Measurements from ENCODE around the gene AKAP8L.

AKAP8L gene

DNA sequence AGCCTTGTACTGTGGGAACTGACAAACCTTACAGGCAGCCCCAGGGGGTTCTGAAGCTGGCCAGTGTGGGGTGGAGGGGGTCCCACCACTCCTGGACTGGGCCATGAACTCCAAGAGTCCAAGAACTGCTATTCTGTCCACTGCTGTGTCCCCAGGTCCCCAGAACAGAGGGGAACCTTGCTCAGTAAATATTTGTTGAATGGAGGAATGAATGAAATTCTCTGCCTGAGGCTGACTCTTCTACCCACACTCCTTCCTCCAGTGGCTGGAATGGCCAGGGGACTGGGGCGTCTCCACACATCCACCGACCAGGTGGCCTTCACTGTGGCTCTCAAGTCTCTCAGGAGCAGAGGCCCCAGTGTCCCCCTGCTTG lies 19.3 kb upstream of the AKAP8L start:
- TF ChIP-seq, protein P1, sequence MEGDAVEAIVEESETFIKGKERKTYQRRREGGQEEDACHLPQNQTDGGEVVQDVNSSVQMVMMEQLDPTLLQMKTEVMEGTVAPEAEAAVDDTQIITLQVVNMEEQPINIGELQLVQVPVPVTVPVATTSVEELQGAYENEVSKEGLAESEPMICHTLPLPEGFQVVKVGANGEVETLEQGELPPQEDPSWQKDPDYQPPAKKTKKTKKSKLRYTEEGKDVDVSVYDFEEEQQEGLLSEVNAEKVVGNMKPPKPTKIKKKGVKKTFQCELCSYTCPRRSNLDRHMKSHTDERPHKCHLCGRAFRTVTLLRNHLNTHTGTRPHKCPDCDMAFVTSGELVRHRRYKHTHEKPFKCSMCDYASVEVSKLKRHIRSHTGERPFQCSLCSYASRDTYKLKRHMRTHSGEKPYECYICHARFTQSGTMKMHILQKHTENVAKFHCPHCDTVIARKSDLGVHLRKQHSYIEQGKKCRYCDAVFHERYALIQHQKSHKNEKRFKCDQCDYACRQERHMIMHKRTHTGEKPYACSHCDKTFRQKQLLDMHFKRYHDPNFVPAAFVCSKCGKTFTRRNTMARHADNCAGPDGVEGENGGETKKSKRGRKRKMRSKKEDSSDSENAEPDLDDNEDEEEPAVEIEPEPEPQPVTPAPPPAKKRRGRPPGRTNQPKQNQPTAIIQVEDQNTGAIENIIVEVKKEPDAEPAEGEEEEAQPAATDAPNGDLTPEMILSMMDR (conservative IDR thresholded peaks at IDR 0.05; ENCODE audit: control insufficient read depth, insufficient read depth, low read depth, low read length), result no peak
- H3K4me3 ChIP-seq (ENCODE audit: control insufficient read depth, low read depth, low read length), result no peak overlapping the region
- no peak for DNase-seq (ENCODE audit: low read depth)

DNA sequence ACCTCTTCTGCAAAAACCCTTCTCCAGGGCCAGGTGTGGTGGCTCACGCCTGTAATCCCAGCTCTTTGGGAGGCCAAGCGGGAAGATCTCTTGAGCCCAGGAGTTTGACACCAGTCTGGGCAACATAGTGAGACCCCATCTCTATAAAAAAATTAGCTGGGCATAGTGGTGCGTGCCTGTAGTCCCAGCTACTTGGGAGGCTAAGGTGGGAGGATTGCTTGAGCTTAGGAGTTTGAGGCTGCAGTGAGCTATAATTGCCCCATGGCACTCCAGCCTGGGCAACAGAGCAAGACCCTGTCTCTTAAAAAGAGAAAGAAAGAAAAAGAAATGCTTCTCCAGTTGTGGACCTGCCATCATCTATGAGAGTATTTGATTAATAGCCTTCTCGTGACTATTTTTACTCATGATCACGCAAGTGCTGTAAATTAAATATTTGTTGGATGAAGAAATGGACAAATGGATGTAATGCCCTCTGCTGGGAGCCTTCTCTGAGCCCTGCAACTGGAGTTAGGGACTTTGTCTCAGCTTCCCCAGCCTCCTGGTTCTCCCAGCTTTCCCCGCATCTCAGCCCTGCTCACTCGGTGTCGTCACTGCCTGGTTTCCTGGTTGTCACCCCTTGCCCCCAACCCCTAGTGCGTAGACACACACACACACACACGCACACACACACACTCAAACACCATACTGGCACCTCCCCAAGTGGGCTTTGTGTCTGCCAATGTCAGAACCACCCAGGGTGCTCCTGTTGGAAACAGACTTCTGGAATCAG lies 18.8 kb upstream of the AKAP8L start:
- no peak overlapping the region for H3K4me3 ChIP-seq (ENCODE audit: control insufficient read depth, low read depth, low read length)
- DNase-seq (ENCODE audit: low read depth), result peak; percentile 48
- TF ChIP-seq, protein P1 (conservative IDR thresholded peaks at IDR 0.05; ENCODE audit: control insufficient read depth, insufficient read depth, low read depth, low read length), result peak; percentile 30

DNA sequence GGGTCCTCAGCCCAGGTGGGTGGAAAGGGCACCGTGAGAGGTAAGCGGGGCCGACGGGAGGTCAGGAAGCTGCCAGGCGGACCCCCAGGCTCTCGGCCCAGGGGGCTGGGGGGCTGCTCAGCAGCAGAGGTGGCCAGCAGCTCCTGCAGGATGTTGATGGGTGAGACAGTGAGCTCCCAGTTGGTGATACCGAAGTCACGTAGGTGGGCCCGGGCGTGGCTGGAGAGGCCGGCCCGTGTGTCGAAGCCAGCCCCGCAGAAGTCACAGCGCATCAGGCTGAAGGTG lies 18.0 kb upstream of the AKAP8L start:
- TF ChIP-seq, protein P1 (conservative IDR thresholded peaks at IDR 0.05; ENCODE audit: control insufficient read depth, insufficient read depth, low read depth, low read length), result no peak
- DNase-seq (ENCODE audit: low read depth), result no peak
- H3K4me3 ChIP-seq (ENCODE audit: control insufficient read depth, low read depth, low read length), result no peak overlapping the region

DNA sequence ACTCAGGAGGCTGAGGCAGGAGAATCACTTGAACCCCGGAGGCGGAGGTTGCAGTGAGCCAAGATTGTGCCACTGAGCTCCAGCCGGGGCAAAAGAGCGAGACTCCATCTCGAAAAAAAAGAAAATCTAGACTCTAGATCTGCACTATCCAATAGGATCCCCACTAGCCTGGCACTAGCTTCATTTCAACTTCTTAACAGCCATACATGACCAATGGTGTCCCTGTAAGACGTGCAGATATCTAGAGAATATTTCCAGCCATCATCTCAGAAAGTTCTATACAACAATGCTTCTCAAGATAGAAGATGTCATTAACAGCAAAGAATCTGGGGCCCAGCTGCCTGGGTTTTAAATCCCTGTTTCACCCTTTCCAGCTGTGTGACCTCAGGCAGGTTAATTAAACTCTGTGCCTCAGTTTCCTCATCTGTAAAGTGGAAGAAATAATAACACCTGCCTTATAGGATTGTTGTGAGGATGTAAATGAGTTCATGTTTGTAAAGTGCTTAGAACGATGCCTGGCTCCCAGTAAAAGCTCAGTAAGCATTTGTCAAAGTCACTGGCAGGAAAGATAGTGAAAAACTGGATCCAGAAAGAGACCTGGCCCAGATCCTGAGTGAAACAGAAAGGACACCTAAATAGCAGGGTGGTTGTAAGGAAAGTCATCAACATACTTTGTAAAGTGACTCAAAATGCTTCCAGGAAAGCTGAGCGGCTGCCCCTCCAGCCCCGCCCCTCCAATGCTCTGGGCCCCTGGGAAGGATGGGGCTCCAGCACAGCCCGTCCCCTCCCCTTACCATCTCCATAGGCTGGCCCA lies 17.4 kb upstream of the AKAP8L start:
- no peak overlapping the region for H3K4me3 ChIP-seq (ENCODE audit: control insufficient read depth, low read depth, low read length)
- TF ChIP-seq, protein P1 (conservative IDR thresholded peaks at IDR 0.05; ENCODE audit: control insufficient read depth, insufficient read depth, low read depth, low read length), result no peak
- DNase-seq (ENCODE audit: low read depth), result no peak

DNA sequence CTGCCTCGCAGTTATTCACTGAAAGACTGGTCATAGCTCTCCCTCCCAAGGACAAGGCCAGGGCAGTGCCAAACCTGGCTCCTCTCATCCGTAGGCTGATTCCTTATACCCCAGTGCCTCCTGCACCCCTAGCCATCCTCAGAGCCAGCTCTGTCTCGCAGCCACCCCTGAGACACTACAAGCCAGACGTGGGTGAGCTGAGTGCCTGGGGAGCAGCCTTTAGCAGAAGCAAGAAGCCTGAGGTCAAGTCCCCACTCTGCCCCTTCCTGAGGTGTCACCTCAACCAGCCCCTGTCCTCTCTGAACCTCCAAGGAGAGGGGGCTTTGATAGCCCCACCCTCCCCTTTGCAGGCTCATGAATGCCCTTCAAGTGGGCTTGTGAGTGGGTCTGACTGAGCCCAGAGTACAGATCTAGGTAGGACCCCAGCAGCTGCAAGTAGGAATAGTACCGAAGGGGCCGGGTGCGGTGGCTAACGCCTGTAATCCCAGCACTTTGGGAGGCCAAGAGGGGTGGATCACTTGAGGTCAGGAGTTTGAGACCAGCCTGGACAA lies 14.8 kb upstream of the AKAP8L start:
- TF ChIP-seq, protein P1 (conservative IDR thresholded peaks at IDR 0.05; ENCODE audit: control insufficient read depth, insufficient read depth, low read depth, low read length), result no peak
- DNase-seq (ENCODE audit: low read depth), result no peak
- H3K4me3 ChIP-seq (ENCODE audit: control insufficient read depth, low read depth, low read length), result no peak overlapping the region

DNA sequence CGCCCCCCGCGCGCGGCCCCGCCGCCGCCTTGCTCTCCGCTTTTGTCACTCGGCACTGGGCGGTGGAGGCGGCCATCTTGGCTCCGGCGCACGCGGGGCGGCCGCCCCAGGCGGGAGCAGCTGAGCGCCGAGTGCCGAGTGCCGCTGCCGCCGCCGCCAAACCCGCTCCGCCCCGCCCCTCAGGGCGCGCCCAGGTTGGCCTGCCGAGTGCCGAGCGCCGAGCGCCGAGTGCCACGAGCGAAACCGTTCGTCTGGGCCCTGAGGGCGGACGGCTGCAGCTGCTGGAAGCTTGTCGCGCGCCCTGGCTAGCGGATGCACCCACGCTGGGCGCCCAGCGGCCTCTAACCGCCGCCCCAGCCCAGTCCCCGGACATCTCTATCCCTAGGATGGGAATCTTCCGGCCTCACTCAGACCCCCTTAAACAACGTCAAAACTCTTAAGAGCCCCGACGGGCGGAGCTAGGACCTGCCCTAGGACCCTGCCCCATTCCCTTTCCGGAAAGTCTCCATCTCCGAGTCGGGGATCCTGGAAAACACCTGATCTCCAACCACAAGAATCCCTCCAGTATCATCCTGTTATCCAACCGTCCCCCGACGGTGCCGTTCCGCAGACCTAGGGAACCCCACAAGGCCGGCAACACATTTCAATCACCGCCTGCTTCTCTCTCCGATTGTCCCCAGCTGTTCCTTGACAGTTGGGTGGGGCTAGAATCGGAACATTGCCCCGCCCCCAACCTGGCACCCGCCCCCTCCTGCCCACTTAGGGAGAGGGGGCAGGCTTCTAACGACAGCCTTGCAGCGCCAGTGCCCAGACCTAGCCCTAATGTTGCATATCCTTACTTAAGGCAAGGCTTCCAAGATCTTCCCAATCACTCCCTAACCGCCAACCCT lies 14.1 kb upstream of the AKAP8L start:
- peak; percentile 83 for DNase-seq (ENCODE audit: low read depth)

More for the DNA sequence above, 14.1 kb upstream of the AKAP8L start:
- peak overlapping the region; percentile 71 for H3K4me3 ChIP-seq (ENCODE audit: control insufficient read depth, low read depth, low read length)
- TF ChIP-seq, protein P1 (conservative IDR thresholded peaks at IDR 0.05; ENCODE audit: control insufficient read depth, insufficient read depth, low read depth, low read length), result no peak
